K562 (cell line): ENCODE measurements around the gene ZBTB26. TPM values are rescaled to one million over a fixed set of nuclear protein-coding genes. Genes with fewer than 3 reads are reported as not detected.

ENCODE experiments used
- BRF2 ChIP-seq: IDR thresholded peaks from 3 replicates; pipeline ENCODE4 v1.6.1; 2011; ENCODE audit warnings: borderline replicate concordance, mild to moderate bottlenecking; ENCODE audit not compliant: insufficient read length, insufficient read depth
- CBFA2T2 ChIP-seq: fragments of 450-650 bp; conservative IDR thresholded peaks from 2 replicates; pipeline ENCODE4 v1.6.1; 2017; ENCODE audit warnings: mild to moderate bottlenecking
- CCNT2 ChIP-seq: IDR thresholded peaks from 2 replicates; pipeline ENCODE4 v1.6.1; 2011; ENCODE audit warnings: borderline replicate concordance, low read depth, mild to moderate bottlenecking, moderate library complexity, mixed read lengths, low read length; ENCODE audit not compliant: insufficient read length; ENCODE audit errors: extremely low read depth
- CHD4 ChIP-seq: fragments of 200-600 bp; sonication (generic); IDR thresholded peaks from 3 replicates; pipeline ENCODE4 v1.6.1; 2012; ENCODE audit warnings: low read depth, mild to moderate bottlenecking, mixed read lengths, low read length, inconsistent platforms; ENCODE audit not compliant: insufficient read depth, insufficient replicate concordance, poor library complexity, severe bottlenecking
- COPS2 ChIP-seq: fragments of 450-650 bp; conservative IDR thresholded peaks from 2 replicates; pipeline ENCODE4 v1.6.1; 2016; ENCODE audit warnings: mild to moderate bottlenecking, moderate library complexity
- ETS2 ChIP-seq: IDR thresholded peaks from 2 replicates; pipeline ENCODE4 v1.6.1; 2016; ENCODE audit warnings: borderline replicate concordance, missing genetic modification characterization, mild to moderate bottlenecking, moderate library complexity, missing compliant biosample characterization; ENCODE audit not compliant: poor library complexity, severe bottlenecking
- EZH2 ChIP-seq: IDR thresholded peaks from 2 replicates; pipeline ENCODE4 v1.6.1; 2012; ENCODE audit warnings: low read depth, mild to moderate bottlenecking, inconsistent platforms, low read length, borderline replicate concordance
- HMGN3 ChIP-seq: IDR thresholded peaks from 2 replicates; pipeline ENCODE4 v1.6.1; 2011; ENCODE audit warnings: borderline replicate concordance, low read depth, mild to moderate bottlenecking, mixed read lengths, low read length; ENCODE audit not compliant: insufficient read length; ENCODE audit errors: extremely low read depth
- IRF2 ChIP-seq: sonication (generic); formaldehyde crosslinking; IDR thresholded peaks from 2 replicates; pipeline ENCODE4 v1.8.1; 2022; ENCODE audit warnings: mild to moderate bottlenecking, missing genetic modification reagents
- IRF9 ChIP-seq: fragments of 450-650 bp; IDR thresholded peaks from 2 replicates; pipeline ENCODE4 v1.6.1; 2016; ENCODE audit warnings: missing biosample characterization, missing genetic modification characterization
- KAT8 ChIP-seq: fragments of 450-650 bp; IDR thresholded peaks from 2 replicates; pipeline ENCODE4 v1.6.1; 2016; ENCODE audit warnings: low read depth, mild to moderate bottlenecking
- KHSRP ChIP-seq: fragments of 450-650 bp; IDR thresholded peaks from 2 replicates; pipeline ENCODE4 v1.6.1; 2017
- MTA1 ChIP-seq: fragments of 450-650 bp; IDR thresholded peaks from 2 replicates; pipeline ENCODE4 v1.6.1; 2017; ENCODE audit warnings: borderline replicate concordance
- NCOA1 ChIP-seq: fragments of 450-650 bp; IDR thresholded peaks from 2 replicates; pipeline ENCODE4 v1.6.1; 2016; ENCODE audit warnings: low read depth
- PBX2 ChIP-seq, 2 experiments: IDR thresholded peaks in 1 of 2; conservative IDR thresholded peaks in 1 of 2; 2 replicates each; pipeline ENCODE4 v1.6.1; 2016; ENCODE audit warnings: low read depth in 2 of 2, mild to moderate bottlenecking in 1 of 2, missing compliant biosample characterization in 1 of 2, missing genetic modification characterization in 1 of 2, moderate library complexity in 1 of 2
- PHF8 ChIP-seq: fragments of 200-600 bp; sonication (generic); IDR thresholded peaks from 2 replicates; pipeline ENCODE4 v1.6.1; 2012; ENCODE audit warnings: mixed run types, mild to moderate bottlenecking, inconsistent platforms, low read length, moderate library complexity, borderline replicate concordance
- PKNOX1 ChIP-seq: fragments of 450-650 bp; IDR thresholded peaks from 2 replicates; pipeline ENCODE4 v1.6.1; 2016
- SREBF2 ChIP-seq: sonication (generic); formaldehyde crosslinking; IDR thresholded peaks from 2 replicates; pipeline ENCODE4 v1.4.0; 2020; ENCODE audit warnings: mild to moderate bottlenecking, missing genetic modification reagents
- THAP7 ChIP-seq: fragments of 250-450 bp; sonication (Bioruptor Pico); IDR thresholded peaks from 2 replicates; pipeline ENCODE4 v1.5.0; 2021
- ZNF644 ChIP-seq: fragments of 200-800 bp; sonication (Bioruptor generic); IDR thresholded peaks from 2 replicates; pipeline ENCODE4 v1.6.1; 2016; ENCODE audit warnings: low read depth, missing genetic modification characterization, missing compliant biosample characterization
- polyA plus RNA-seq, 8 experiments: library from polyadenylated mRNA; depleted of rRNA in 4 of 8; stranded (reverse) in 5 of 8; unstranded in 3 of 8; fragments of >200 nt; fragmentation: Nextera tagmentation in 2 of 8; fragmentation: Illumina TruSeq in 1 of 8; extraction: Ambion mirVana in 2 of 8; extraction: Trizol in 1 of 8; gene quantifications; 2 replicates each; pipeline versions ENCODE4 v1.2.1 to v1.2.3, GENCODE V29; 2011 to 2014; ENCODE audit warnings: inconsistent platforms in 1 of 8, missing spikeins in 1 of 8
- total RNA-seq, 7 experiments: library from RNA; depleted of rRNA in 6 of 7; stranded (reverse); fragments of >200 nt in 6 of 7; fragmentation: Illumina TruSeq in 2 of 7; extraction: Trizol in 2 of 7; gene quantifications; 2 replicates each; pipeline versions ENCODE4 v1.2.1 to v1.2.3, GENCODE V29; 2011 to 2021; ENCODE audit warnings: low replicate concordance in 1 of 7

Gene ZBTB26
- total and polyA plus RNA-seq, 9 of the 15 experiments (the other 6 are each of a cell fraction or from before 2014, with no cell fraction given): 2.4 to 20.7 (median 5.0) TPM

GRCh38 chr9:122931226-122932121 is at the start of gene ZBTB26 (continued):
- TF ChIP-seq IRF9 (no peak), CCNT2 (peak; percentile 51), IRF2 (CRISPR knock-in tag) (no peak), ZNF644 (no peak), MTA1 (no peak), ETS2 (tag) (no peak), HMGN3 (peak; percentile 41), CBFA2T2 (no peak), NCOA1 (peak; percentile 89), EZH2 (no peak), THAP7 (CRISPR knock-in tag) (no peak), CHD4 (no peak), PKNOX1 (peak; percentile 65), PBX2 (CRISPR knock-in tag; IDR thresholded peaks at IDR 0.05; ENCODE audit: low read depth) (no peak), PBX2 (tag; conservative IDR thresholded peaks at IDR 0.05; ENCODE audit: low read depth) (no peak), SREBF2 (CRISPR knock-in tag) (no peak), PHF8 (peak; percentile 83), COPS2 (no peak), KAT8 (no peak), BRF2 (no peak), KHSRP (no peak)
